Measurements from ENCODE around the gene GNL3. TPM values are rescaled to one million over a fixed set of nuclear protein-coding genes. Genes with fewer than 3 reads are reported as not detected.

The GNL3 gene
- total RNA-seq, 1 experiment from 2014 or later: 174 TPM

- DNase-seq (ENCODE audit: extremely low read depth, low read depth): no peak
Measured at GRCh38 chr3:52684184-52684583, 1.6 kb upstream of the GNL3 start.

- DNase-seq (ENCODE audit: extremely low read depth, low read depth): peak; percentile 59
Measured at GRCh38 chr3:52685285-52685708, 535 bp upstream of the GNL3 start.

GRCh38 chr3:52688266-52688665 is 2.4 kb downstream of the GNL3 start:
- DNase-seq (ENCODE audit: extremely low read depth, low read depth): no peak

GRCh38 chr3:52689151-52689550 is 3.3 kb downstream of the GNL3 start:
- no peak for DNase-seq (ENCODE audit: extremely low read depth, low read depth)

- DNase-seq (ENCODE audit: extremely low read depth, low read depth): no peak
Measured at GRCh38 chr3:52690560-52690959, 4.7 kb downstream of the GNL3 start.

- DNase-seq (ENCODE audit: extremely low read depth, low read depth): no peak
Measured at GRCh38 chr3:52693071-52693470, 7.2 kb downstream of the GNL3 start.

GRCh38 chr3:52694528-52695189 is 8.8 kb downstream of the GNL3 start:
- DNase-seq (ENCODE audit: extremely low read depth, low read depth): no peak

- DNase-seq (ENCODE audit: extremely low read depth, low read depth): no peak
Measured at GRCh38 chr3:52695798-52696671, 10.2 kb downstream of the GNL3 start.

- no peak for DNase-seq (ENCODE audit: extremely low read depth, low read depth)
Measured at GRCh38 chr3:52696830-52697631, 11.2 kb downstream of the GNL3 start.

GRCh38 chr3:52697632-52697965 is 11.8 kb downstream of the GNL3 start:
- no peak for DNase-seq (ENCODE audit: extremely low read depth, low read depth)

GRCh38 chr3:52703341-52703740 is 17.5 kb downstream of the GNL3 start:
- no peak for DNase-seq (ENCODE audit: extremely low read depth, low read depth)

- no peak for DNase-seq (ENCODE audit: extremely low read depth, low read depth)
Measured at GRCh38 chr3:52704611-52705437, 19.0 kb downstream of the GNL3 start.

GRCh38 chr3:52705438-52705687 is 19.5 kb downstream of the GNL3 start:
- DNase-seq (ENCODE audit: extremely low read depth, low read depth): no peak

GRCh38 chr3:52705688-52706686 is 20.2 kb downstream of the GNL3 start, which contains the start of the genes GLT8D1 and SPCS1:
TSS of gene GLT8D1 (minus strand) at chr3:52705791. CDS start at chr3:52700460, 5,331 bp downstream.
TSS of gene SPCS1 (plus strand) at chr3:52706106. CDS start at chr3:52706247, 141 bp downstream.
- peak; percentile 70 for DNase-seq (ENCODE audit: extremely low read depth, low read depth)

- DNase-seq (ENCODE audit: extremely low read depth, low read depth): no peak
Measured at GRCh38 chr3:52707585-52707984, 21.8 kb downstream of the GNL3 start.

GRCh38 chr3:52710512-52710911 is 24.7 kb downstream of the GNL3 start:
- DNase-seq (ENCODE audit: extremely low read depth, low read depth): no peak

- no peak for DNase-seq (ENCODE audit: extremely low read depth, low read depth)
Measured at GRCh38 chr3:52712291-52713212, 26.7 kb downstream of the GNL3 start.
